ENCODE results near the gene ACOX2. TPM values are rescaled to one million over a fixed set of nuclear protein-coding genes. Genes with fewer than 3 reads are reported as not detected.
A peak's percentile ranks its signal among the peaks of the same experiment; 100 is the strongest.

Gene ACOX2
- total RNA-seq, 6 experiments from 2014 or later = 9.7 to 15.4 (median 11.8) TPM

- H3K9me3 Mint-ChIP-seq = no peaks in the 10 kb centered on the region
- H3K27ac Mint-ChIP-seq = no peak overlapping the region
- H3K27me3 Mint-ChIP-seq (ENCODE audit: insufficient read depth) = no peaks in the 10 kb centered on the region; the same call in 1 of the 2 replicates
- peaks cover 52% of the 10 kb centered on the region for H3K4me1 Mint-ChIP-seq (ENCODE audit: low read depth)
- TF ChIP-seq, protein P1, sequence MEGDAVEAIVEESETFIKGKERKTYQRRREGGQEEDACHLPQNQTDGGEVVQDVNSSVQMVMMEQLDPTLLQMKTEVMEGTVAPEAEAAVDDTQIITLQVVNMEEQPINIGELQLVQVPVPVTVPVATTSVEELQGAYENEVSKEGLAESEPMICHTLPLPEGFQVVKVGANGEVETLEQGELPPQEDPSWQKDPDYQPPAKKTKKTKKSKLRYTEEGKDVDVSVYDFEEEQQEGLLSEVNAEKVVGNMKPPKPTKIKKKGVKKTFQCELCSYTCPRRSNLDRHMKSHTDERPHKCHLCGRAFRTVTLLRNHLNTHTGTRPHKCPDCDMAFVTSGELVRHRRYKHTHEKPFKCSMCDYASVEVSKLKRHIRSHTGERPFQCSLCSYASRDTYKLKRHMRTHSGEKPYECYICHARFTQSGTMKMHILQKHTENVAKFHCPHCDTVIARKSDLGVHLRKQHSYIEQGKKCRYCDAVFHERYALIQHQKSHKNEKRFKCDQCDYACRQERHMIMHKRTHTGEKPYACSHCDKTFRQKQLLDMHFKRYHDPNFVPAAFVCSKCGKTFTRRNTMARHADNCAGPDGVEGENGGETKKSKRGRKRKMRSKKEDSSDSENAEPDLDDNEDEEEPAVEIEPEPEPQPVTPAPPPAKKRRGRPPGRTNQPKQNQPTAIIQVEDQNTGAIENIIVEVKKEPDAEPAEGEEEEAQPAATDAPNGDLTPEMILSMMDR (IDR thresholded peaks at IDR 0.05) = no peak
- H3K36me3 Mint-ChIP-seq (ENCODE audit: low read depth) = no peaks in the 10 kb centered on the region
- no peak overlapping the region for H3K4me3 Mint-ChIP-seq
- no peak for DNase-seq
These were observed 25.5 kb upstream of the ACOX2 start for GRCh38 chr3:58562498-58562897.

GRCh38 chr3:58560771-58561311, 23.9 kb upstream of the ACOX2 start:
- Mint-ChIP-seq H3K4me1 (ENCODE audit: low read depth) (peaks cover 63% of the 10 kb centered on the region), H3K27me3 (ENCODE audit: insufficient read depth) (peaks cover 5% of the 10 kb centered on the region), H3K9me3 (no peaks in the 10 kb centered on the region), H3K4me3 (no peak overlapping the region; the same call in 1 of the 2 replicates), H3K27ac (peak overlapping the region; percentile 79), H3K36me3 (ENCODE audit: low read depth) (no peaks in the 10 kb centered on the region)
- peak; percentile 98 for DNase-seq
- TF ChIP-seq, protein P1 (IDR thresholded peaks at IDR 0.05) = peak; percentile 79

GRCh38 chr3:58559586-58559985, 22.6 kb upstream of the ACOX2 start:
- H3K9me3 Mint-ChIP-seq = no peaks in the 10 kb centered on the region

DNA sequence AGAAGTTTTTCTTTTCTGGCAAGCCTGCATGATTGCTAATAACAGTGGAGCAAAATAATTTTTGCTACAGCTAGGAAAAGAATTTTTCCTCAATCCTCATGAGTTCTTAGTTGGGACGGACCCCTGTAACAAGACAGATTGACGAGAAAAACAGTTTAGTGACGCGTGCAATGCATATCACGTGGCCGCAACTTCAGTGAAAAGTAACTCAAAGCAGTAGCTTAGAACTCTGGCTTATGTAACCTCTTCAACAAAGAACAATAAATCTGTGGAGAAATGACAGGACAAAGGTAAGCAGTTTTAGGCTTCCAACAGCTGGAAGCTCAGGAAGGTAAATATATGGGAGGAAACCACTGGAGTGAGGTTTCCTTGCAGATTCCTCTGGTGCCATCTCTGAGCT, 20.5 kb upstream of the ACOX2 start:
- DNase-seq = no peak
- H3K9me3 Mint-ChIP-seq = no peaks in the 10 kb centered on the region
- no peak overlapping the region for H3K4me3 Mint-ChIP-seq
- H3K27me3 Mint-ChIP-seq (ENCODE audit: insufficient read depth) = peaks cover 5% of the 10 kb centered on the region; the same call in 1 of the 2 replicates
- H3K27ac Mint-ChIP-seq = no peak overlapping the region
- peaks cover 32% of the 10 kb centered on the region for H3K4me1 Mint-ChIP-seq (ENCODE audit: low read depth)
- no peaks in the 10 kb centered on the region for H3K36me3 Mint-ChIP-seq (ENCODE audit: low read depth)
- TF ChIP-seq, protein P1 (IDR thresholded peaks at IDR 0.05) = no peak

More at GRCh38 chr3:58559586-58559985, 22.6 kb upstream of the ACOX2 start:
- peaks cover 51% of the 10 kb centered on the region for H3K4me1 Mint-ChIP-seq (ENCODE audit: low read depth)
- no peak overlapping the region for H3K27ac Mint-ChIP-seq
- H3K27me3 Mint-ChIP-seq (ENCODE audit: insufficient read depth) = peaks cover 5% of the 10 kb centered on the region
- TF ChIP-seq, protein P1 (IDR thresholded peaks at IDR 0.05) = no peak
- DNase-seq = no peak
- H3K4me3 Mint-ChIP-seq = no peak overlapping the region
- H3K36me3 Mint-ChIP-seq (ENCODE audit: low read depth) = no peaks in the 10 kb centered on the region

- Mint-ChIP-seq H3K4me3 (no peak overlapping the region), H3K27ac (no peak overlapping the region), H3K4me1 (ENCODE audit: low read depth) (peaks cover 26% of the 10 kb centered on the region), H3K27me3 (ENCODE audit: insufficient read depth) (peaks cover 6% of the 10 kb centered on the region; the same call in 1 of the 2 replicates), H3K36me3 (ENCODE audit: low read depth) (peaks cover 5% of the 10 kb centered on the region), H3K9me3 (peaks cover 5% of the 10 kb centered on the region)
- TF ChIP-seq, protein P1 (IDR thresholded peaks at IDR 0.05) = no peak
- no peak for DNase-seq
These were observed 19.8 kb upstream of the ACOX2 start for GRCh38 chr3:58556761-58557221.

Measured in HFFc6 (cell line).